Measurements from ENCODE around the gene NSUN4.
"Not testable (repeated sequence)": the region's sequence is repeated elsewhere in the genome, so short reads cannot be mapped to it uniquely, and the experiment has no call there.

DNA sequence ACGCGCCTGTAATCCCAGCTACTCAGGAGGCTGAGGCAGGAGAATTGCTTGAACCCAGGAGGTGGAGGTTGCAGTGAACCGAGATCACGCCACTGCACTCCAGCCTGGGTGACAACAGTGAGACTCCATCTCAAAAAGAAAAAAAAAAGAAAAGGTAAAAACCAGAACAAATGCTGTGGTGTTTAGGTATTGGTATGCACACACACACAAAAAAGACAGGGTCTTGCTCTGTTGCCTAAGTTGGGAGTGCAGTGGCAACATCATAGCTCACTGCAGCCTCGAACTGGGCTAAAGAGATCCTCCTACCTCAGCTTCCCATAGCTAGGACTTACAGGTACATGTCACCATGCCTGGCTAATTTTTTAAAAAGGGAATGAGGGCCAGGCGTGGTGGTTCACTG lies 21.3 kb upstream of the NSUN4 start:
- not testable (repeated sequence) for TF ChIP-seq CTCF (conservative IDR thresholded peaks at IDR 0.05); EZH2 (IDR thresholded peaks at IDR 0.05; ENCODE audit: low read depth)
